H1 (cell line): ENCODE data around the gene CTSC.

Experiments used
- CBX8 ChIP-seq: fragments of 300-800, 300-1000 bp; sonication (generic); IDR thresholded peaks from 2 replicates; pipeline ENCODE4 v1.7.1; 2016; ENCODE audit warnings: low read depth, low read length, borderline replicate concordance
- CTCF ChIP-seq, 3 experiments: IDR thresholded peaks; 1 replicate in 2 of 3; 2 replicates in 1 of 3; pipeline versions ENCODE4 v1.5.1 to v1.6.1; 2011; ENCODE audit warnings: low read length in 3 of 3, mild to moderate bottlenecking in 3 of 3, inconsistent platforms in 2 of 3, low read depth in 1 of 3, moderate library complexity in 1 of 3; ENCODE audit not compliant: insufficient read depth in 1 of 3; ENCODE audit errors: control extremely low read depth in 1 of 3
- EGR1 ChIP-seq: IDR thresholded peaks from 2 replicates; pipeline ENCODE4 v1.6.1; 2011; ENCODE audit warnings: low read depth, low read length, borderline replicate concordance
- EP300 ChIP-seq, 2 experiments: IDR thresholded peaks; 1 replicate in 1 of 2; 2 replicates in 1 of 2; pipeline ENCODE4 v1.6.1; 2011 to 2012; ENCODE audit warnings: low read depth in 2 of 2, low read length in 2 of 2, mild to moderate bottlenecking in 2 of 2, borderline replicate concordance in 1 of 2, inconsistent platforms in 1 of 2, moderate library complexity in 1 of 2
- KDM5A ChIP-seq: fragments of 200-600 bp; IDR thresholded peaks from 2 replicates; pipeline ENCODE4 v1.7.1; 2012; ENCODE audit warnings: mild to moderate bottlenecking, low read length, inconsistent platforms, mixed read lengths
- PHF8 ChIP-seq: fragments of 200-600 bp; sonication (generic); conservative IDR thresholded peaks from 2 replicates; pipeline ENCODE4 v1.7.1; 2012; ENCODE audit warnings: low read depth, mild to moderate bottlenecking, inconsistent platforms, low read length, moderate library complexity
- POLR2A ChIP-seq, 2 experiments: IDR thresholded peaks; 1 replicate in 1 of 2; 2 replicates in 1 of 2; pipeline ENCODE4 v1.6.1; 2011; ENCODE audit warnings: low read depth in 2 of 2, low read length in 2 of 2, mild to moderate bottlenecking in 2 of 2; ENCODE audit errors: control extremely low read depth in 1 of 2
- RAD21 ChIP-seq, 2 experiments: IDR thresholded peaks in 1 of 2; conservative IDR thresholded peaks in 1 of 2; 2 replicates each; pipeline ENCODE4 v1.6.1; 2011; ENCODE audit warnings: low read depth in 2 of 2, low read length in 2 of 2, improper control_type of control experiment in 1 of 2, inconsistent platforms in 1 of 2, mild to moderate bottlenecking in 1 of 2, moderate library complexity in 1 of 2
- SIN3A ChIP-seq, 2 experiments: IDR thresholded peaks in 1 of 2; conservative IDR thresholded peaks in 1 of 2; 2 replicates each; pipeline ENCODE4 v1.6.1; 2011 to 2012; ENCODE audit warnings: low read length in 2 of 2, improper control_type of control experiment in 1 of 2, low read depth in 1 of 2, mild to moderate bottlenecking in 1 of 2
- TEAD4 ChIP-seq: IDR thresholded peaks from 2 replicates; pipeline ENCODE4 v1.6.1; 2012; ENCODE audit warnings: low read depth, low read length, inconsistent platforms, mixed read lengths
- TF ChIP-seq, protein P1 (sequence below): IDR thresholded peaks from 2 replicates; pipeline ENCODE4 v1.6.1; 2012; ENCODE audit warnings: inconsistent platforms

DNA sequence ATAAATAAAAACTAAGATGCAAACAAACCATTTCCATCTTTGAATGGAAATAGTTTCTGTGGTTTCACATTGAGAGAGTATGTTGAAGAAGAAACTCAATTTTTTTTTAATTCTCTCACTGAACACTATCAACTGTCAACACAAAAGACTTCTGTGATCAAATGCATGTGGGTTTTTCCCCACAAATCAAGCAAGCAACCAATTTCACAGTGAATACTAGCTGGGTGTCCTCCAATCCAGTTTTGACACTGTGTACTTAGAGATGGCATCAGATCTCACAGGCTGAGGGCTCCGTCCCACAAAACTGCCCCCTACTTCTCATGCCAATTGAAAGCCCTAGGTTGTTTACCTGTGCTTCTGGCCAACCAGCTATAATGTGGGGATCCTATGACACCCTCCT lies 34.5 kb downstream of the CTSC start:
- no peak for TF ChIP-seq RAD21 (IDR thresholded peaks at IDR 0.05 in 1 of 2, conservative IDR thresholded peaks at IDR 0.05 in 1 of 2; ENCODE audit: low read depth in 2 of 2, low read length in 2 of 2)
- no peak for TF ChIP-seq POLR2A (IDR thresholded peaks at IDR 0.05; ENCODE audit: control extremely low read depth in 1 of 2, low read depth in 2 of 2, low read length in 2 of 2)
- TF ChIP-seq EGR1: no peak
- no peak for TF ChIP-seq CTCF (IDR thresholded peaks at IDR 0.05; ENCODE audit: control extremely low read depth in 1 of 3, insufficient read depth in 1 of 3, low read depth in 1 of 3, low read length in 3 of 3)
- no peak for TF ChIP-seq TEAD4
- TF ChIP-seq EP300 (IDR thresholded peaks at IDR 0.05; ENCODE audit: borderline replicate concordance in 1 of 2, low read depth in 2 of 2, low read length in 2 of 2): no peak
- TF ChIP-seq KDM5A: no peak
- TF ChIP-seq SIN3A (conservative IDR thresholded peaks at IDR 0.05 in 1 of 2, IDR thresholded peaks at IDR 0.05 in 1 of 2; ENCODE audit: low read depth in 1 of 2, low read length in 2 of 2): no peak
- TF ChIP-seq CBX8: no peak
- TF ChIP-seq, protein P1, sequence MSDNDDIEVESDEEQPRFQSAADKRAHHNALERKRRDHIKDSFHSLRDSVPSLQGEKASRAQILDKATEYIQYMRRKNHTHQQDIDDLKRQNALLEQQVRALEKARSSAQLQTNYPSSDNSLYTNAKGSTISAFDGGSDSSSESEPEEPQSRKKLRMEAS: no peak
- no peak for TF ChIP-seq PHF8
